Dedifferentiated amniotic fluid mesenchymal stem cell (primary cell): Measurements from ENCODE around the gene CMC1.
A peak's percentile ranks its signal among the peaks of the same experiment; 100 is the strongest.

Source experiments
- DNase-seq: peaks from one replicate; pipeline ENCODE4 v3.0.0-alpha.2; 2016; ENCODE audit errors: extremely low spot score

CMC1 gene

GRCh38 chr3:28300345-28300962 lies 59.0 kb downstream of the CMC1 start:
- no peak for DNase-seq

GRCh38 chr3:28301688-28302087 lies 60.3 kb downstream of the CMC1 start:
- DNase-seq: no peak

GRCh38 chr3:28308196-28308595 lies 66.8 kb downstream of the CMC1 start:
- DNase-seq: no peak

- no peak for DNase-seq
Observed at GRCh38 chr3:28315711-28316110, 74.3 kb downstream of the CMC1 start.

GRCh38 chr3:28316226-28316625 lies 74.8 kb downstream of the CMC1 start:
- no peak for DNase-seq

DNA sequence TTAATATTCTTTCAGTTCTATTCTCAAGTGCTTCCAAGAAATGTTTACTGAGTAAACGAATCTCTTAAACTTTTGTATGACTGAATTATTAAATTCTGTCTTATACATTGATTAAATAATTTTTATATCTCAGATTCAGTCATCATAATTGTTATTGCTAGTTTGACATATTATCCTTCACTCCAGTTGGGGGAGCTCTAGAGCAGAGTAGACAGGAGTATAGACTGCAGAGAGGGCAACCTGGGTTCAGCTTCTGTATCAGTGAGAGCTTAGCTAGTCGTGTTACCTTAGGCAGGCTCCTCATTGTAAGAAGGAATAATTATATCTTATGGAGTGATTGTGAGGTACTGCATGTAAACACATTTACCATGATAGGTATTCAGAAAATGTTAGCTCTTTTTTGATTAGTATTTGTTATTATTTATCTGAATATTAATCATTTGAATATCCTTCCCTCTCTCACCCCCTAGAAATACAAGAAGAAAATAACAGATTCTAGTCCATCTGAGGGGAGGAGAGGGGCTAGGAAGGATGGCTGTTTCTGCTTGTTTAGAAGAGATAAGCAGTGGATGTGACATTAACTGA lies 76.1 kb downstream of the CMC1 start:
- no peak for DNase-seq

- no peak for DNase-seq
Observed at GRCh38 chr3:28320981-28321380, 79.6 kb downstream of the CMC1 start.

- no peak for DNase-seq
Observed at GRCh38 chr3:28322464-28322863, 81.0 kb downstream of the CMC1 start.

DNA sequence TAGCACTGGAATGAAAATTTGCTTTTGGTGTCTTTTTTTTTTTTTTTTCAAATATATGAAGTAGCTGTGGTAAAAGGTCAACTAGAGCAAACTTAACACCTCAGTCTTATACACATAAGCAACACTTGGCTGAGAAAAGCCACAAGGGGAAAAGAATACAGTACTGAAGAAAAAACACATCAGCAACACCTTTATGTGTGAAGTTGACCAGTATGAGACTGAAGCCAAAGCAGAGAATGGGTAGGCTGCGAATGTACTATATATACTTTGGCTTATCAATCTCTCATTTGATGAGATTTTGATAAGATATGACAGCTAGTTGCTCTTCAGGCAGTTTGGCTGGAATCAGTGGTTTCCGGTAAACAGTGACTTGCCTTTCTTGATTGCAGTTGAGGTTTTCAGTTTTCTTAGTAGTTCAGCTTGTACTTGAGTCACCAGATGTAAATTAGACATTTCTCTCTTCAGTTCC lies 85.1 kb downstream of the CMC1 start:
- no peak for DNase-seq

DNA sequence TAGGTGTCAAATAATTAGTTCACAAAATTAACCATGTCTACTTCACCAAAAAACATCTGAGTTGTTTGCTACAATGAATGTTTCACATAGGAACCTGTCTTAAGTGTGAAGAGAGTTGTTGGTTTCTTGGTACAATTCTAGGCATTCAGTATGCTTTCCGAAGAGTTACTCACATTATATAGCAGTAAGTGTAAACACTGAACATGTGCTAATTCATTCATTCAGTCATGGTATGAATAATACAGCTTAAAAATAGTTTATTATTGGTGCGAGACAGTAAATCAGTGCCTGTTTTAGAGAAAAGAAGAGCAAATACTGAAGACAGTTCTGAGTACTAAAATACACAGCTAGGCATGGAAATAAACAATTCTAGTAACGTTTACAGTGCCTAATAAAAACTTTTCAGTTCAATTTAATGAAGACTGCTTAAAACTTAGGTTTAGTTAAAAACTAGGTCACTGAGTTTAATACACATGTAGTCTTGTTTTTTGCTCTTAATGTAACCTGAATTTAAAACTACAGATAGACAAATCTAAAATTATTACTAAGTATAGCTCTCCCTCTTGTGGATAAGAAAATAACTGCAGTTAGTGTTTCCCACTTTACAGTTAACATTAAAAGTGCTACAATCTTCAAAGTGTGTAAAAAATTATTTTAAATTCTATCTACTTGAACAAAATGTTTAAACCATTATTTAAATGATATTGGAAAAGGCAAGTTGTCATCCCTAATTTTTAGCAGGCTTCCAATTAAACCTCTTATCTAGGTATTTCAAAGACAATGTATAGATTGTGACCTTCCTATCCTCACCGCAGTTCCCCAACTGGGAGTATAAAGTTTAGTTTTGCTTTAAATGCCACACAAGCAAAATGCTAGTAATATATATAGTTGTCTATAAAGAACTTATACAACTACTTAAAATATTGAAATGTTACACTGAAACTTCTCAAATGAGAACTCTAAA lies 87.1 kb downstream of the CMC1 start:
- DNase-seq: peak; percentile 51

GRCh38 chr3:28334552-28334951 lies 93.1 kb downstream of the CMC1 start:
- DNase-seq: no peak

DNA sequence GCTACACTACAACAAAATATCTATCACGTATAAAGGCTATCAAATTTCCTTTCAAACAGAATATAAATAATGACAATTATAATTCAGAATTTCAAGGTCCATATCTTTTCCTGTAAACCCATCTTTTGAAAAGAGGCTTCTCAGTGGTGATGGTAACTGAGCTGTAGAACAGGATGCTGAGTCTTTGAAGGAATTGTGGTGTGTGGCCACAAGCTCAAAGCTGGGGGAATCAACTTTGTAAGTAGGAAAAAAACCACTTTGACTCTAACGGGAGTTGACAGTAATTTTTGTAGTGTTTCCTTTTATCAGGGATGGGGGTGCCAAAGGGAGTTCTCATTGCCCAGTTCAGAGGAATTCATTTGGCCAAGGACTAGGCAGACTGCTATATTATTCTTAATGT lies 93.8 kb downstream of the CMC1 start:
- no peak for DNase-seq

DNA sequence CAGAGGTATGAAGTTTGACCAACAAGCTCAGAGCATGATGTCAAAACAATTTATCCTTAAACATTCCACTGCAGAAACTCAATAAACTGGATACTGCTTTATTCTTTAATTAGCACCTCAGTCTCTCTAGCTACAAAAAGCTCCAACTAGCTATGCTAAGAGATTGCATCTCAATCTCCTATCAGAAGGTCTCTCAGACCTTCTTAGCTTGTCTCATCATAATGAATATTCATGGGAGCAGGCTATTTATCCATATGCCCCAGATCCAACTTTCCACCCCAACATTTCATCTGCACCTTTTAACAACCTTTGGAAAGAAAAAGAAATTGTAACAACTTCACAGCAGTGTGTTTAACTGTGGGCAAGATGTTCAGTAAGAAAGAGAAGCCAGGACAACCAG lies 95.8 kb downstream of the CMC1 start:
- DNase-seq: no peak

DNA sequence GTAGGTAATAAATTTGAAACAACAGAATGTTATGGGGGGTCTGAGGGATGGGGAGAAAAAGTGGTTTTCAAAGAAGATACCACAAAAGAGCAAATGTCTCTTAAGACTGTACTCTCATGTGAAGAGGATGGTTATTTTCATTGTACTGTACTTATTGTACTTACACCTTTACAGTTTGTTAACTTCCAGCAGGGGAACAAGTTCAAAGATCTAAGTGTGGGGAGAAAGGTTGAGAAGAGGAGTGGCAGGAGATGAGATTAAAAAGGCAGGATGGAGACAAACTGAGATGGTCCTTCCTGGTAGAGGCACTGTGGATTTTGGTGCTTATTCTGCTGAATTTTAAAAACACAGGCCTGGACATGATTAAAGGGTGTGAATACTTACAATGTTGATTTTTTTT lies 101.7 kb downstream of the CMC1 start:
- DNase-seq: no peak

DNA sequence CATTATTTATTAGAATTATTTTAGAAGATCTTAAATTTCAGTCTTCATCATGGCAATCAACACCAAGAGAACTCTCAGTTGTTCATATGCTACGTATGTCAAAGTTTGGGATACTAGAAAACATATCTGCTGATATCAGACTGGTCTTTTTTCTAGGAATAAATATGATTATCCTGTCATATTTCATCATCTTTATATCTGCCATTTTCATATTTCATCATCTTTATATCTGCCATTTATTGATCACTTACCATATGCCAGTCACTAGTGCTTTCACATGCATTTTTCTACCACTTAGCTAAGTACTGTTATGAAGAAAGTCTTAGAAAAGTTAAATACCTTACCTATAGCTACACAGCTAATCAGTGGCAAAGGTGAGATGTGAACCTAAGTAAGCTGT lies 104.3 kb downstream of the CMC1 start:
- no peak for DNase-seq

- DNase-seq: peak; percentile 73
Observed at GRCh38 chr3:28347374-28348264, 106.2 kb downstream of the CMC1 start.

GRCh38 chr3:28348265-28348628 lies 106.8 kb downstream of the CMC1 start:
- peak; percentile 88 for DNase-seq

DNA sequence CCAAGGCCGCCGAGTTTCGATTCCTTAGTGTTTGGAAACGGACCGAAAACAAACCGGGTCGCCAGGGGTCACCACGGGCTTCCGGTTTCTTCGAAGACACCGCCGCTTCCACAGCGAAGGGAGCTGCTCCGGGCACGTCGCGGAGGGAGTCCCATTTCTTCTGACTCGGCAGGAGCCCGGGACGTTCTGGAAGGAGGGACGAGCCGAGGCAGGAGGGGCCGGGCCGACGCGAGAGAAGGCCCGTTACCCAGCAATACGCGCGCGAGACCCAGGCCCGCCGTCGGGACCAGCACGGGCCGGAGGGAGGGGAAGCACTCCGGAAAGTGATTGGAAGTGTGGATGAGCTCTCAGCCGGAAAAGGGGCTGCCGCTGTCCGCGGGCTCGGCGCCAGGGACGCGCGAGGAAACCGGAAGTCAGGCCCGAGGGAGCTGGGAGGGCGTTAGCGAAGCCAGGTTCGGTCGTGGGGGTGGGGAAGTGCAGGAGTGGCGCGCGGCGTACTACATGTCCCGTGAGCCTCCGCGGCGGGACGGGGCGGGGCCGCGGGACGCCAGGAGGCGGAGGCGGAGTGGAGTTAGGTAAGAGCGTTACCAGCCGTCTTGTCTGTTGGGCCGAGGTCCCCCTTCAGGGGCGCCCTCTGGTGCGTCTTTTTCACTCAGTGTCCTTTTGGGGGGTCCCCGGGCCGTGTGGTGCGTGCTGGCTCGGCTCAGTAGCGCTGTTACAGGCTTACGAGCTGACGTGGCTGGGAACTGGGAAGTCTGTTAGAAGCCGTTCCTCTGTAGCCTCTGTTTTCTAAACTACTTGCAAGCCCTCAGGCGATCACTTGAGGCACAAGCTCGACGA lies 107.4 kb downstream of the CMC1 start, which contains the start of the genes AZI2 and ZCWPW2:
TSS of gene AZI2 (minus strand) at position 196 of the 840 bp plus-strand sequence. CDS start 8,207 bp downstream, outside the sequence.
TSS of gene ZCWPW2 (plus strand) at position 93 of the 840 bp plus-strand sequence. CDS start 64,348 bp downstream, outside the sequence.
- peak; percentile 95 for DNase-seq

DNA sequence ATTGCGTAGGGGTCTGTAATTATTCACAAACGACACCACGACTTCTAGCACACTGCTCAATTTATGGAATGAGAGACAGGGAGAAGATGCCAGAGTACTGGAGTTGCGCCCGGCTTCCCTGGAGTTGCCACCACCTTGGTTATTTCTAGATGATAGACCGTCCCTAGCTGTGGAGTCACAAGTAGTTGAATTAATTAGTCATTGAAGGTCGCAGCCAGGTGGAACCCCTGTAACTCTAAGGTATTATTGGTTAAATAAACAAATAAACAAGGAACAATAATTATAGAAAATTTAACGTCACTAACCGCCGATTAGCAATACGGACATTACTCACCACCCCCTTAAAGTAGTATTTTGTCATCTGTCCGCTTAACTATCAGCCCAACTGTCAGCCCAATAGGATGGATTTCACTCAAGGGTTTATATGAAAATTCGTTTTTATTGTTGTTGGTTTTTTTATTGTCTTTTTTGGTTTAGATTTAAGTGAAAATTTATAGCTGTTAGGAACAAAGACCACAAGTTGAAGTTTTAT lies 108.1 kb downstream of the CMC1 start:
- no peak for DNase-seq
